ENCODE results near the gene DPYD.

DPYD gene

GRCh38 chr1:97849345-97850340 is 71.2 kb downstream of the DPYD start:
- Mint-ChIP-seq H3K4me3 (no peak overlapping the region), H3K4me1 (no peaks in the 10 kb centered on the region)

GRCh38 chr1:97845805-97846204 is 75.0 kb downstream of the DPYD start:
- no peaks in the 10 kb centered on the region for H3K36me3 Mint-ChIP-seq (ENCODE audit: low read depth)
- H3K27me3 Mint-ChIP-seq (ENCODE audit: low read depth, poor library complexity), result no peaks in the 10 kb centered on the region
- H3K4me3 Mint-ChIP-seq, result no peak overlapping the region
- H3K27ac Mint-ChIP-seq, result no peak overlapping the region
- no peak for TF ChIP-seq CTCF (IDR thresholded peaks at IDR 0.05)
- DNase-seq, result no peak
- H3K4me1 Mint-ChIP-seq, result no peaks in the 10 kb centered on the region
- peaks cover 4% of the 10 kb centered on the region for H3K9me3 Mint-ChIP-seq

More at GRCh38 chr1:97849345-97850340, 71.2 kb downstream of the DPYD start:
- TF ChIP-seq CTCF (IDR thresholded peaks at IDR 0.05), result no peak
- no peak overlapping the region for H3K27ac Mint-ChIP-seq
- no peaks in the 10 kb centered on the region for H3K27me3 Mint-ChIP-seq (ENCODE audit: low read depth, poor library complexity)
- no peaks in the 10 kb centered on the region for H3K36me3 Mint-ChIP-seq (ENCODE audit: low read depth)
- peaks cover 4% of the 10 kb centered on the region for H3K9me3 Mint-ChIP-seq
- DNase-seq, result no peak

- peaks cover 4% of the 10 kb centered on the region for H3K9me3 Mint-ChIP-seq
- H3K27me3 Mint-ChIP-seq (ENCODE audit: low read depth, poor library complexity), result no peaks in the 10 kb centered on the region
- DNase-seq, result no peak
- H3K36me3 Mint-ChIP-seq (ENCODE audit: low read depth), result no peaks in the 10 kb centered on the region
- no peak overlapping the region for H3K4me3 Mint-ChIP-seq
- H3K4me1 Mint-ChIP-seq, result no peaks in the 10 kb centered on the region
- H3K27ac Mint-ChIP-seq, result no peak overlapping the region
- no peak for TF ChIP-seq CTCF (IDR thresholded peaks at IDR 0.05)
Observed at GRCh38 chr1:97844552-97845089, 76.2 kb downstream of the DPYD start.

- DNase-seq, result no peak
- Mint-ChIP-seq H3K27me3 (ENCODE audit: low read depth, poor library complexity) (no peaks in the 10 kb centered on the region), H3K4me3 (no peak overlapping the region), H3K4me1 (no peaks in the 10 kb centered on the region), H3K9me3 (peaks cover 4% of the 10 kb centered on the region), H3K36me3 (ENCODE audit: low read depth) (no peaks in the 10 kb centered on the region), H3K27ac (no peak overlapping the region)
- no peak for TF ChIP-seq CTCF (IDR thresholded peaks at IDR 0.05)
Observed at GRCh38 chr1:97841338-97841737, 79.5 kb downstream of the DPYD start.

- Mint-ChIP-seq H3K36me3 (ENCODE audit: low read depth) (no peaks in the 10 kb centered on the region), H3K4me1 (no peaks in the 10 kb centered on the region), H3K9me3 (no peaks in the 10 kb centered on the region), H3K27ac (no peak overlapping the region), H3K27me3 (ENCODE audit: low read depth, poor library complexity) (no peaks in the 10 kb centered on the region), H3K4me3 (no peak overlapping the region)
- no peak for DNase-seq
- no peak for TF ChIP-seq CTCF (IDR thresholded peaks at IDR 0.05)
Observed at GRCh38 chr1:97837161-97837560, 83.7 kb downstream of the DPYD start.

Data from nephron progenitor cell (in vitro differentiated cells).